GM12878 (cell line): ENCODE data around the gene POU5F2. TPM values are rescaled to one million over a fixed set of nuclear protein-coding genes. Genes with fewer than 3 reads are reported as not detected.

Source experiments
- ATAC-seq: fragments of 200-7000 bp; cut with Tn5 transposase; 3 replicates; pipeline ENCODE4 v1.9.1; 2020; ENCODE audit warnings: mild to moderate bottlenecking, moderate library complexity
- BruUV-seq: library from RNA; stranded (reverse); fragments of 400-500 nt; replicated peaks from 2 replicates; lab custom pipeline; 2021; lab: Mats Ljungman, UMichigan
- CTCF ChIA-PET: fragments of 300-600 bp; sonication (Branson Sonifier 250); formaldehyde crosslinking; extraction: SDS; loops from one replicate; lab custom pipeline; 2021; ENCODE audit warnings: inconsistent platforms; lab: Yijun Ruan, JAX
- POLR2A ChIA-PET: fragments of 350-600 bp; formaldehyde crosslinking; extraction: SDS; loops from one replicate; lab custom pipeline; 2021; ENCODE audit warnings: inconsistent platforms; lab: Charles Lee
- RAD21 ChIA-PET: fragments of 300-600 bp; sonication (Branson Sonifier 250); formaldehyde crosslinking; loops from one replicate; lab custom pipeline; 2023; ENCODE audit warnings: antibody characterized with exemption; ENCODE audit not compliant: unreplicated experiment; lab: Charles Lee
- SMC1A ChIA-PET: fragments of 300-600 bp; sonication (Branson Sonifier 250); formaldehyde crosslinking; loops from one replicate; lab custom pipeline; 2023; ENCODE audit not compliant: unreplicated experiment, uncharacterized antibody; lab: Charles Lee
- DNase-seq: peaks from one replicate; pipeline ENCODE4 v3.0.0-alpha.2; 2011; ENCODE audit warnings: low read depth, low spot score
- FAIRE-seq: peaks from 3 replicates; lab custom pipeline; 2011; peaks lifted over from hg19 to GRCh38; lab: Jason Lieb, UNC
- H2AFZ ChIP-seq: 2 replicates; pipeline ENCODE4 v1.6.0; 2011; ENCODE audit warnings: low read depth, low read length, control low read depth; ENCODE audit not compliant: control insufficient read depth
- H3K27ac ChIP-seq: 2 replicates; pipeline ENCODE4 v1.5.1; 2011; ENCODE audit warnings: control low read depth; ENCODE audit not compliant: control insufficient read depth, insufficient read depth
- H3K27me3 ChIP-seq, 2 experiments: replicated peaks in 1 of 2; 2 replicates each; pipeline versions ENCODE4 v1.6.0 to v1.6.1; 2011; ENCODE audit warnings: low read length in 1 of 2; ENCODE audit not compliant: control insufficient read depth in 2 of 2, insufficient read depth in 2 of 2
- H3K36me3 ChIP-seq, 2 experiments: 2 replicates each; pipeline ENCODE4 v1.5.1; 2011; ENCODE audit warnings: low read length in 1 of 2; ENCODE audit not compliant: control insufficient read depth in 2 of 2, insufficient read depth in 2 of 2
- H3K4me1 ChIP-seq: 2 replicates; pipeline ENCODE4 v1.6.1; 2011; ENCODE audit warnings: mild to moderate bottlenecking, low read length, moderate library complexity, mixed read lengths; ENCODE audit not compliant: control insufficient read depth, insufficient read depth
- H3K4me2 ChIP-seq: 2 replicates; pipeline ENCODE4 v1.6.0; 2011; ENCODE audit warnings: control low read depth; ENCODE audit not compliant: control insufficient read depth, insufficient read depth
- H3K4me3 ChIP-seq: fragments of 200-600 bp; sonication (generic); 2 replicates; pipeline ENCODE4 v1.5.1; 2016
- H3K79me2 ChIP-seq: 2 replicates; pipeline ENCODE4 v1.6.0; 2011; ENCODE audit warnings: low read length; ENCODE audit not compliant: control insufficient read depth, insufficient read depth
- H3K9ac ChIP-seq: 2 replicates; pipeline ENCODE4 v1.8.0; 2011; ENCODE audit warnings: low read length, control low read depth, mixed read lengths; ENCODE audit not compliant: control insufficient read depth, insufficient read depth
- H3K9me3 ChIP-seq: replicated peaks from 3 replicates; pipeline ENCODE4 v1.5.1; 2011; ENCODE audit warnings: mild to moderate bottlenecking, low read length; ENCODE audit not compliant: control insufficient read depth, insufficient read depth
- H4K20me1 ChIP-seq: 2 replicates; pipeline ENCODE4 v1.6.0; 2011; ENCODE audit not compliant: control insufficient read depth, insufficient read depth
- ATF2 ChIP-seq: IDR thresholded peaks from 2 replicates; pipeline ENCODE4 v1.6.1; 2012; ENCODE audit warnings: low read length, inconsistent platforms
- BCL11A ChIP-seq: IDR thresholded peaks from 2 replicates; pipeline ENCODE4 v1.6.1; 2011; ENCODE audit warnings: low read depth, low read length
- ESRRA ChIP-seq: IDR thresholded peaks from 2 replicates; pipeline ENCODE4 v1.6.1; 2012; ENCODE audit warnings: mild to moderate bottlenecking, low read length, improper control_type of control experiment
- IKZF2 ChIP-seq, 2 experiments: fragments of 450-650 bp; IDR thresholded peaks; 2 replicates each; pipeline ENCODE4 v1.6.1; 2017; ENCODE audit warnings: mild to moderate bottlenecking in 2 of 2, moderate library complexity in 2 of 2
- MEF2B ChIP-seq: fragments of 450-650 bp; IDR thresholded peaks from 2 replicates; pipeline ENCODE4 v1.6.1; 2018; ENCODE audit warnings: mild to moderate bottlenecking, moderate library complexity; ENCODE audit not compliant: partially characterized antibody, poor library complexity, severe bottlenecking
- NFYB ChIP-seq: IDR thresholded peaks from 2 replicates; pipeline ENCODE4 v1.6.1; 2011; ENCODE audit warnings: low read depth, mild to moderate bottlenecking, low read length, improper control_type of control experiment, moderate library complexity; ENCODE audit not compliant: insufficient read depth
- NR2C2 ChIP-seq: IDR thresholded peaks from 2 replicates; pipeline ENCODE4 v1.6.1; 2011; ENCODE audit warnings: borderline replicate concordance, low read depth; ENCODE audit not compliant: control insufficient read depth, insufficient read length
- NR2F1 ChIP-seq: fragments of 450-650 bp; conservative IDR thresholded peaks from 2 replicates; pipeline ENCODE4 v1.6.1; 2017; ENCODE audit warnings: mild to moderate bottlenecking
- PKNOX1 ChIP-seq: fragments of 450-650 bp; IDR thresholded peaks from 2 replicates; pipeline ENCODE4 v1.6.1; 2016; ENCODE audit warnings: mild to moderate bottlenecking
- POU2F2 ChIP-seq: IDR thresholded peaks from 3 replicates; pipeline ENCODE4 v1.6.1; 2011; ENCODE audit warnings: low read depth, mild to moderate bottlenecking, low read length, borderline replicate concordance
- RUNX3 ChIP-seq: IDR thresholded peaks from 2 replicates; pipeline ENCODE4 v1.6.1; 2012; ENCODE audit warnings: low read length, inconsistent platforms
- SMAD5 ChIP-seq: IDR thresholded peaks from 2 replicates; pipeline ENCODE4 v1.6.1; 2016; ENCODE audit warnings: antibody characterized with exemption, low read depth
- STAT3 ChIP-seq: IDR thresholded peaks from 2 replicates; pipeline ENCODE4 v1.6.1; 2011; ENCODE audit warnings: low read depth, low read length, improper control_type of control experiment
- TBL1XR1 ChIP-seq: IDR thresholded peaks from 2 replicates; pipeline ENCODE4 v1.6.1; 2012; ENCODE audit warnings: low read depth, low read length, improper control_type of control experiment
- USF2 ChIP-seq: IDR thresholded peaks from 2 replicates; pipeline ENCODE4 v1.6.1; 2011; ENCODE audit warnings: low read depth, low read length, improper control_type of control experiment, borderline replicate concordance
- ZBTB40 ChIP-seq: fragments of 450-650 bp; IDR thresholded peaks from 2 replicates; pipeline ENCODE4 v1.6.1; 2016; ENCODE audit warnings: mild to moderate bottlenecking, moderate library complexity, borderline replicate concordance
- ZNF207 ChIP-seq: fragments of 450-650 bp; IDR thresholded peaks from 2 replicates; pipeline ENCODE4 v1.6.1; 2014; ENCODE audit warnings: antibody characterized with exemption, mild to moderate bottlenecking, borderline replicate concordance
- WGBS: methylation state at CpG from one replicate; pipeline ENCODE4 v1.1.6; 2016; ENCODE audit warnings: low lambda C conversion rate; ENCODE audit not compliant: insufficient replicate concordance, insufficient coverage; ENCODE audit errors: missing lambda C conversion rate; 5-methylcytosine and 5-hydroxymethylcytosine counted together
- in situ Hi-C: fragments of 300-500 bp; cut with MboI; formaldehyde crosslinking; loops from 9 replicates; pipeline ENCODE4 v1.14.3; 2018; ENCODE audit warnings: mixed read lengths
- intact Hi-C: fragments of 100-400 bp; cut with micrococcal nuclease; formaldehyde crosslinking; loops from one replicate; pipeline ENCODE4 v1.14.2; 2022; ENCODE audit not compliant: unreplicated experiment
- polyA plus RNA-seq, 11 experiments: library from polyadenylated mRNA; depleted of rRNA in 4 of 11; unstranded in 6 of 11; stranded (reverse) in 5 of 11; fragments of >200 nt; fragmentation: Nextera tagmentation in 4 of 11; fragmentation: Illumina TruSeq in 1 of 11; extraction: Ambion mirVana in 4 of 11; extraction: Trizol in 1 of 11; gene quantifications; 1 replicate in 1 of 11; 2 replicates in 10 of 11; pipeline versions ENCODE4 v1.2.1 to v1.2.3, GENCODE V29; 2011 to 2016; ENCODE audit warnings: inconsistent platforms in 2 of 11, missing spikeins in 2 of 11, low read depth in 1 of 11
- total RNA-seq, 4 experiments: library from RNA; depleted of rRNA in 3 of 4; stranded (reverse); fragments of >200 nt in 3 of 4; fragmentation: Illumina TruSeq in 1 of 4; extraction: Trizol in 1 of 4; gene quantifications; 2 replicates each; pipeline versions ENCODE4 v1.2.1 to v1.2.3, GENCODE V29; 2013 to 2021

POU5F2 gene
- total and polyA plus RNA-seq, 10 of the 15 experiments (the other 5 are each of a cell fraction or from before 2014, with no cell fraction given), result under 0.01 to 1.4 (median 0.28) TPM

GRCh38 chr5:93782978-93783377 lies 41.6 kb upstream of the POU5F2 start:
- ATAC-seq (no peak), DNase-seq (no peak), FAIRE-seq (no peak)
- TF ChIP-seq ZBTB40 (no peak), NR2C2 (no peak), USF2 (no peak), BCL11A (no peak), PKNOX1 (no peak), POU2F2 (no peak), ATF2 (no peak), IKZF2 (IDR thresholded peaks at IDR 0.05) (no peak), TBL1XR1 (no peak), RUNX3 (no peak), ZNF207 (no peak), NR2F1 (no peak), MEF2B (no peak), ESRRA (no peak), NFYB (no peak), STAT3 (no peak), SMAD5 (no peak)
- no peak overlapping the region for H3K4me3 ChIP-seq
- H3K9ac ChIP-seq, result no peak overlapping the region
- ChIA-PET POLR2A (no interaction called here), SMC1A (interaction anchor here (0.5 to 1.8 kb wide), 6 partner anchors 9 to 176 kb away, joined by 3 to 4 read pairs (median 4); no protein-coding TSS in a partner anchor), RAD21 (interaction anchor here (1.2 to 1.9 kb wide), 2 partner anchors 10 to 18 kb away, joined by 3 to 6 read pairs; no protein-coding TSS in a partner anchor), CTCF (interaction anchor here (1.4 to 2.7 kb wide), 2 partner anchors 12 to 18 kb away, joined by 3 to 15 read pairs; no protein-coding TSS in a partner anchor)
- in situ Hi-C loops, result no loop called here
- no TSS peak for BruUV-seq
- no peak overlapping the region for H3K4me2 ChIP-seq
- 100% methylated on average over 1 of the region's 1 CpG for WGBS
- no peaks in the 10 kb centered on the region for H3K27me3 ChIP-seq
- H3K79me2 ChIP-seq, result no peaks in the 10 kb centered on the region
- no peak overlapping the region for H2AFZ ChIP-seq
- no peaks in the 10 kb centered on the region for H4K20me1 ChIP-seq
- intact Hi-C loops, result no loop called here
- H3K36me3 ChIP-seq, result no peaks in the 10 kb centered on the region
- no peaks in the 10 kb centered on the region for H3K4me1 ChIP-seq
- no peak overlapping the region for H3K27ac ChIP-seq
- H3K9me3 ChIP-seq, result no peaks in the 10 kb centered on the region
